Mesothelial cell of epicardium (in vitro differentiated cells): ENCODE measurements around the gene JOSD2. TPM values are rescaled to one million over a fixed set of nuclear protein-coding genes. Genes with fewer than 3 reads are reported as not detected.
"Not testable (repeated sequence)": the region's sequence is repeated elsewhere in the genome, so short reads cannot be mapped to it uniquely, and the experiment has no call there.

Experiments used
- DNase-seq, 2 experiments: peaks; one replicate each; pipeline ENCODE4 v3.0.0; 2021; ENCODE audit warnings: low spot score in 2 of 2; ENCODE audit not compliant: unreplicated experiment in 2 of 2
- H3K27ac Mint-ChIP-seq: 2 replicates; pipeline ENCODE4 v1.8.0; 2021; ENCODE audit warnings: mixed read lengths
- H3K27me3 Mint-ChIP-seq: 2 replicates; pipeline ENCODE4 v1.8.0; 2021; ENCODE audit warnings: low read depth, mixed read lengths
- H3K36me3 Mint-ChIP-seq: 2 replicates; pipeline ENCODE4 v1.8.0; 2021; ENCODE audit warnings: mixed read lengths
- H3K4me1 Mint-ChIP-seq: 2 replicates; pipeline ENCODE4 v1.8.0; 2021; ENCODE audit warnings: mixed read lengths
- H3K4me3 Mint-ChIP-seq: 2 replicates; pipeline ENCODE4 v1.8.0; 2021; ENCODE audit warnings: mild to moderate bottlenecking, moderate library complexity, mixed read lengths
- H3K9me3 Mint-ChIP-seq: 2 replicates; pipeline ENCODE4 v1.8.0; 2021; ENCODE audit warnings: mixed read lengths
- CTCF ChIP-seq: fragments of 200-600 bp; sonication (generic); IDR thresholded peaks from one replicate; pipeline ENCODE4 v1.5.0; 2021; ENCODE audit warnings: antibody characterized with exemption; ENCODE audit not compliant: unreplicated experiment
- total RNA-seq: library from RNA; stranded (reverse); gene quantifications from 3 replicates; pipeline ENCODE4 v1.2.1, GENCODE V29; 2021

The JOSD2 gene
- total RNA-seq, 1 donor from 2014 or later, result 17.5 TPM

- Mint-ChIP-seq H3K27me3 (peaks cover 7% of the 10 kb centered on the region), H3K27ac (no peak overlapping the region), H3K36me3 (peaks cover 14% of the 10 kb centered on the region), H3K4me1 (no peaks in the 10 kb centered on the region), H3K9me3 (peaks cover 20% of the 10 kb centered on the region), H3K4me3 (no peak overlapping the region)
- TF ChIP-seq CTCF, result no peak
- no peak for DNase-seq
Observed at GRCh38 chr19:50532952-50533351, 22.0 kb upstream of the JOSD2 start.

GRCh38 chr19:50531171-50531612, 20.2 kb upstream of the JOSD2 start:
- Mint-ChIP-seq H3K4me3 (no peak overlapping the region), H3K36me3 (peaks cover 14% of the 10 kb centered on the region), H3K27ac (no peak overlapping the region), H3K9me3 (peaks cover 20% of the 10 kb centered on the region), H3K4me1 (no peaks in the 10 kb centered on the region), H3K27me3 (peaks cover 9% of the 10 kb centered on the region)
- TF ChIP-seq CTCF, result no peak
- no peak for DNase-seq

GRCh38 chr19:50528052-50528451, 17.1 kb upstream of the JOSD2 start:
- DNase-seq, H3K4me3 Mint-ChIP-seq, H3K27ac Mint-ChIP-seq, H3K27me3 Mint-ChIP-seq, H3K4me1 Mint-ChIP-seq, H3K9me3 Mint-ChIP-seq, H3K36me3 Mint-ChIP-seq: not testable (repeated sequence)

GRCh38 chr19:50522881-50523280, 11.9 kb upstream of the JOSD2 start:
- no peak for TF ChIP-seq CTCF
- H3K4me1 Mint-ChIP-seq, result no peaks in the 10 kb centered on the region
- H3K27ac Mint-ChIP-seq, result no peak overlapping the region

GRCh38 chr19:50520822-50521465, 10.0 kb upstream of the JOSD2 start:
- Mint-ChIP-seq H3K27me3 (no peaks in the 10 kb centered on the region), H3K4me1 (no peaks in the 10 kb centered on the region), H3K4me3 (no peak overlapping the region), H3K27ac (no peak overlapping the region), H3K36me3 (no peaks in the 10 kb centered on the region), H3K9me3 (no peaks in the 10 kb centered on the region)
- DNase-seq, result no peak
- TF ChIP-seq CTCF, result no peak

More at GRCh38 chr19:50522881-50523280, 11.9 kb upstream of the JOSD2 start:
- Mint-ChIP-seq H3K9me3 (no peaks in the 10 kb centered on the region), H3K4me3 (no peak overlapping the region), H3K36me3 (no peaks in the 10 kb centered on the region), H3K27me3 (peaks cover 3% of the 10 kb centered on the region)
- no peak for DNase-seq

- Mint-ChIP-seq H3K36me3 (no peaks in the 10 kb centered on the region), H3K9me3 (no peaks in the 10 kb centered on the region), H3K27ac (no peak overlapping the region), H3K27me3 (no peaks in the 10 kb centered on the region), H3K4me3 (no peak overlapping the region), H3K4me1 (no peaks in the 10 kb centered on the region)
- no peak for TF ChIP-seq CTCF
- DNase-seq, result no peak
Observed at GRCh38 chr19:50519006-50519575, 8.1 kb upstream of the JOSD2 start.
